Heart left ventricle (tissue), 13 donors: ENCODE measurements around the gene PKIB.

ENCODE experiments used
- POLR2A ChIP-seq, 2 donors: fragments of 450-650 bp; IDR thresholded peaks; one replicate each; pipeline ENCODE4 v1.6.1; 2017; ENCODE audit warnings: antibody characterized with exemption in 2 of 2, mild to moderate bottlenecking in 2 of 2, moderate library complexity in 2 of 2
- TF ChIP-seq, protein P1 (sequence below), 12 donors: fragments of 200-600 bp; sonication (generic) in 4 of 12; IDR thresholded peaks; one replicate each; pipeline versions ENCODE4 v1.5.0 to v1.8.0; 2018 to 2022; ENCODE audit warnings: antibody characterized with exemption in 12 of 12, mild to moderate bottlenecking in 5 of 12
- donor health status: ischemic (EF 13 %, LVEDD 7.1; RV severe dilation, severe dysfunction).
- donor health status: DM: no; HTN: yes; CAD: no.
- donor health status: DM: no; HTN: no; CAD: no.
- donor health status: ischemic (EF 25% LVEDD 6.9; RV normal size, moderate dysfunction).
- donor health status: ischemic (EF 25% LVEDD 5.7; RV mildly dilated, moderate dysfunction).
- donor health status: ischemic (EF 35%, LVEDD 5.7; RV mildly dilated, moderate dysfunction).
- donor health status: nonischemic (EF 11% LVEDD 7.7; RV severe dilation, severe dysfunction).
- donor health status: DM: yes; HTN: yes; CAD: no.
- donor health status: PGD.
- donor health status: ischemic (EF 29% LVEDD 5.4; RV normal size, mild dysfunction).
- donor health status: nonischemic (EF 23%, LVEDD 6.1; RV moderate dilation, normal function).

GRCh38 chr6:122755901-122756300, 145.7 kb downstream of the PKIB start:
- TF ChIP-seq POLR2A (IDR thresholded peaks at IDR 0.05), result no peak
- TF ChIP-seq, protein P1, sequence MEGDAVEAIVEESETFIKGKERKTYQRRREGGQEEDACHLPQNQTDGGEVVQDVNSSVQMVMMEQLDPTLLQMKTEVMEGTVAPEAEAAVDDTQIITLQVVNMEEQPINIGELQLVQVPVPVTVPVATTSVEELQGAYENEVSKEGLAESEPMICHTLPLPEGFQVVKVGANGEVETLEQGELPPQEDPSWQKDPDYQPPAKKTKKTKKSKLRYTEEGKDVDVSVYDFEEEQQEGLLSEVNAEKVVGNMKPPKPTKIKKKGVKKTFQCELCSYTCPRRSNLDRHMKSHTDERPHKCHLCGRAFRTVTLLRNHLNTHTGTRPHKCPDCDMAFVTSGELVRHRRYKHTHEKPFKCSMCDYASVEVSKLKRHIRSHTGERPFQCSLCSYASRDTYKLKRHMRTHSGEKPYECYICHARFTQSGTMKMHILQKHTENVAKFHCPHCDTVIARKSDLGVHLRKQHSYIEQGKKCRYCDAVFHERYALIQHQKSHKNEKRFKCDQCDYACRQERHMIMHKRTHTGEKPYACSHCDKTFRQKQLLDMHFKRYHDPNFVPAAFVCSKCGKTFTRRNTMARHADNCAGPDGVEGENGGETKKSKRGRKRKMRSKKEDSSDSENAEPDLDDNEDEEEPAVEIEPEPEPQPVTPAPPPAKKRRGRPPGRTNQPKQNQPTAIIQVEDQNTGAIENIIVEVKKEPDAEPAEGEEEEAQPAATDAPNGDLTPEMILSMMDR (IDR thresholded peaks at IDR 0.05), result no peak
